Measurements from ENCODE around the gene TBX3. TPM values are rescaled to one million over a fixed set of nuclear protein-coding genes. Genes with fewer than 3 reads are reported as not detected.

TBX3 gene
- total RNA-seq, 1 experiment from 2014 or later: 90.4 TPM

GRCh38 chr12:114627393-114627792 is 56.6 kb downstream of the TBX3 start:
- no peak for DNase-seq (ENCODE audit: low read depth)

DNA sequence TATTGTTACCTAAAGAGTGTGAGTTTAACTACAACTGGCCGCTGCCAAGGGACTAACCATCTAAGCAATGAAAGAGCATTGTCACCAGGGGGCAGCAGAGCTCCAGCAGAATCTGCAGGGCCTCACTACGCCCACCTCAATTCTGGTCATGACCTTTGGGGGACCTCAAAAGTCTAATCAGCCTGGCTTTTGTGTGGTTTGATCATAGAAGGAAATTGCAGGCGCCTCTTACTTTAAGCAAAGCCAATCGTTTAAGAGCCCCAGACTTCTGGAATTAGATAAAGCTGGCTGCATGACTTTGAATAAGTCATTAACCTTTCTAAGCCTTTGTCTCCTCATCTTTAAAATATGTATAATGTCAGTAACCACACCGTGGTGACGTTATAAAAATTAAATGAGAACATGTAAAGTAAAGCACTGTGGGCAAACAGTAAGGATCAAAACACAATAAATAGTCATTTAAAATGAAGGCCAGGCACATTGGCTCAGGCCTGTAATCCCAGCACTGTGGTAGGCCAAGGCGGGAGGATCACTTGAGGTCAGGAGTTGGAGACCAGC is 58.6 kb downstream of the TBX3 start:
- peak; percentile 55 for DNase-seq (ENCODE audit: low read depth)

DNA sequence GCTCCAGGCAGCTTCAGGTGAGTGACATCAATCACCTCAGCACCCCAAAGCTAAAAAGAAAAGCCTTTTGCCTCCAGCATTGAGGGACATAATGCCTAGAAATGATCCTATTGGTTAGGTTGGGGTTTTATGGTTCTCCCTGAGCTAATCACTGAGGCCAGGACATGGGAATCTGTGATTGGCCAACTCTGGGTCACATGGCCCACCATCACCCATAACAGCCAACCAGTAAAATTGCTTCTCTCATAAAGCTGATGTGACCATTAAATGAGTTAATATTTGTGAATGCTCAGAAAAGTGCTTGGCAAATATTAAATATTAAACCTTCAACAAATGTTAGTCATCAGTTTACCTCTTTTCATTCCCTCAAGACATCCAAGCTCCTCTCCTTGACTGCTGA is 60.2 kb downstream of the TBX3 start:
- DNase-seq (ENCODE audit: low read depth): no peak

Data from M059J (cell line).